Left colon (tissue), 2 donors: ENCODE data around the gene CCL17. TPM values are rescaled to one million over a fixed set of nuclear protein-coding genes. Genes with fewer than 3 reads are reported as not detected.

Experiments
- ATAC-seq: fragments of 200-7000 bp; cut with Tn5 transposase; one replicate; pipeline ENCODE4 v1.9.1; 2020; ENCODE audit warnings: mild to moderate bottlenecking, moderate library complexity
- DNase-seq, 2 donors: peaks; one replicate each; pipeline ENCODE4 v3.0.0-alpha.2; 2020
- intact Hi-C, 2 donors: fragments of 100-400 bp; cut with DNase I in 1 of 2; cut with micrococcal nuclease in 1 of 2; formaldehyde crosslinking; loops; one replicate each; pipeline versions ENCODE4 v1.11.2 to v1.14.0; 2022; cut with DNase I, micrococcal nuclease
- total RNA-seq, 2 donors: library from RNA; stranded (reverse); fragmentation: NEBNext Ultra II Directional; extraction: Animal tissue kit (Norgen Biotek cat#: 25700); gene quantifications; one replicate each; pipeline ENCODE4 v1.2.1, GENCODE V29; 2021
- donor health status: DM: no; HTN: no; CAD: no.
- donor health status: DM: yes; HTN: yes; CAD: no.

CCL17 gene
- total RNA-seq, 2 donors from 2014 or later, result not detected

DNA sequence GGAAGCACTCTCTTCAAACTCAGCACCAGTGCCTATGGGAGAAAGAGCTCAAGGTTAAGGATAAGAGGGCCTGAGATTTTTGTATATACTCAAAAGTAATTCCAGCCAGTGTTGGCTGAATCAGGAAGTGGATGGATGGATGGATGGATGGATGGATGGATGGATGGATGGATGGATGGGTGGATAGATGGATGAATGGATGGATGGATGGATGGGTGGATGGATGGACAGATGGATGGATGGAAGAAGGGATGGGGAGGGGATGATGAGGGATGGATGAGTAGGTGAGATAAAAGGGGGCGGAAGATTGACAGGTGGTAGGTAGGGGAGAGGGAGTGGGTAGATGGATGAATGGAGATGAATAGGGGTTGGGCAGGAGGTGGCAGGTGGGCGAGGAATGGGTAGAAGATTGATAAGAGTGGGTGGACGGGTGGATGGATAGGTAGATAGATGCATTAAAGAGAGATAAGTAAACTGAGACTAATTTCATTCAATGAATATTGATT, 28.2 kb upstream of the CCL17 start:
- ATAC-seq (no peak), DNase-seq (no peak)
- intact Hi-C loops, result no loop called here

DNA sequence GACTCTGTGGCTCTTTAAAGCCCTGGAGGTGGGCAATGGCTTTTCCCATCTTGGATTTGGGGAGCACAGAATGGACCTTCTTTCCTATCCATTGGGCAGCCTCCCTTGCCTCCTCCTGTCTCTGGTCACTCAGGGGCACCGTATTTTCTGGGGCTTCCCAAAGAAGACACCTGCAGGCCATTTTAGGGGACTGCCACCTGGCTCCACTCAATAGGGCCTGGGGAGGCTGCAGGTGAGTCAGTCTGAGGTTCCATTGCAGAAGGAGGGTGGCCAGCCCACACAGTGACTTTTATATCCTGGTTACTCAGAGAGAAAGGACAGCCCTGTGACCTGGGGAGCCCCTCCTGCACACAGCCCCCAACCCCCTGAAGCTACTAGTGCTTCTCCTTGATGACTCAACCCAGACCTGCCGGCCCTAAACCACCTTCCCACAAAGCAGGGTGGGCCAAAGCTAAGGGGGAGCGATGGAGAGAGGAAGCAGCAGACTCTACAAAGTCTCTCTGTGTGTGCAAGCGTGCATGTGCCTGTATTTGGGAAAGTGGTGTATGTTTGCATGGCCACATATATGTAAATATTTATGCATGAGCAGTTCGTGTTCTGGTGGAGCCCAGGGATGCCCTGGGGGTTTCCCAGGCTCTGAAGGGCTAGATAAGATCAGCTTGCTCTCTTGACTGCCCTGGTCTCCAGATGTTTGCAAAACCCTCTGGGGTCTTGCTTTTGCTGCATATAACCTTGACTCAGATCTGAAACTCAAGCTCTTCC, 27.3 kb upstream of the CCL17 start:
- intact Hi-C loops, result no loop called here
- DNase-seq, result no peak
- no peak for ATAC-seq

DNA sequence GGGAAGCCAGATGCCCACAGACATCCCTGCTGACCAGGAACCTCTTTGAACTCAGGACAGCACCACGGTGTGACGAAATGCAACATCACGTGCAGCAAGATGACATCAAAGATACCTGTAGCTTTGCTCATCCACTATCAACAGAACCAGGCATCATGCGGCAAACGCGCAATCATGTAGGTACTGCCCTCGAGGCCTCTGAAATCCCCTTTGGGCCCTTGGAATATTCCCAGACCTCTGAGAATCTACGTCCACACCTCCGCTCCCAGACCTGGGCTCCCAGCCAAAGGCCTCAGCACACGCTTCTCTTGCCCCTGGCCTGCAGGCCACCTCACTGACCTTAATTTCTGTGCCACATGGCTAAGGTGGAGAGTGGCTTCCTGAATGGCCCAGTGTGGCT, 25.0 kb upstream of the CCL17 start:
- DNase-seq (no peak), ATAC-seq (no peak)
- intact Hi-C loops, result no loop called here

DNA sequence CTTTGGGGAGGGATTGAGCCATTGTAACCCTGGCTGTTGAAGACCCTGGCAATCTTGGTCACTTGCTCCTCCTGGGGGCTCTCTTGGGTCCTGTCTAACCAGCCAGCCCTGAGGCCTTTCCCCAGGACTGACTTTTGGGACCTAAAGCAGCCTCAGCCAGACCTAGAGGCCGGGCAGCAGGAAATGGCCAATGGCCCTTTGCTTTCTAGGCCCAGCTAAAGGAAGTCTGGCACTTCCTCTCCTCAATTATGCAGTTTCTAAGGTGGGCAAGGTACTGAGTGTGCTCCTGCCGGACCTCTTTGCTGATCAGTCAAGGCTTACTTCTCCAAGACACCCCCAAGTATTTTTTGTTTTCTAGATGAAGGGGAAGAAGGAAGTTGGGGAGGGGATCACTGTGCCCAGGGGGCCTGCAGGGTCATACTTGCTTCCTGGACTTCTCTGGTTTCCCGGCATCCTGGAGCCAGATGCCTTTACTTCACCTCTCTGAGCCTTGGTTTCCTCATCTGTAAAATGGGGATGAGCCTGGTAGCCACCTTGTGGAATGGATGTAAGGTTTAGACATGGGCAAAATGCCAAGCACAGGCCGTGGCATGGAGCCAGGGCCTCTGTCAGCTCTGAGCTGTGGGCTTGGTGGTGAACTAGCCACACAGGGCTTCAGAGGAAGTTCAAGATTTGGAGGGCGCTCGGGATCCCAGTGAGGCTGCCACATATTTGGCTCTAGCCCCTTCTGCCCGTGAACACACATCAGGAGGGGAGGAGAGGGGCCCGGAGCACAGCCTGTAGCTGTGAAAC, 23.7 kb upstream of the CCL17 start:
- ATAC-seq, result no peak
- intact Hi-C loops, result no loop called here
- no peak for DNase-seq

DNA sequence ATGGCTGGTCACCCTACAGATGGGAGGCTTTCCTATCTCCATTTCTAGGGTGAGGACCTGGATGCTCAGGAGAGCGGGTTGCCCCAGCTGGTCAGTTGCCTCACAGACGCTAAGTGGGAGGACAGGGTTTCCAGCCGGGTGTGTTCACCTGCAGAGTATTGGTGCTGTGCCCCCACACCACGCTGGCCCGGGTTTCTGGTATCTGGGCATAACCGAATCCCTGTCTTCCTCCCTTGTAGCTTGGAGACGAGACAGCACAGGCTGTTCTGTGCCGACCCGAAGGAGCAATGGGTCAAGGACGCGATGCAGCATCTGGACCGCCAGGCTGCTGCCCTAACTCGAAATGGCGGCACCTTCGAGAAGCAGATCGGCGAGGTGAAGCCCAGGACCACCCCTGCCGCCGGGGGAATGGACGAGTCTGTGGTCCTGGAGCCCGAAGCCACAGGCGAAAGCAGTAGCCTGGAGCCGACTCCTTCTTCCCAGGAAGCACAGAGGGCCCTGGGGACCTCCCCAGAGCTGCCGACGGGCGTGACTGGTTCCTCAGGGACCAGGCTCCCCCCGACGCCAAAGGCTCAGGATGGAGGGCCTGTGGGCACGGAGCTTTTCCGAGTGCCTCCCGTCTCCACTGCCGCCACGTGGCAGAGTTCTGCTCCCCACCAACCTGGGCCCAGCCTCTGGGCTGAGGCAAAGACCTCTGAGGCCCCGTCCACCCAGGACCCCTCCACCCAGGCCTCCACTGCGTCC, 22.6 kb upstream of the CCL17 start:
- DNase-seq, result no peak
- intact Hi-C loops, result no loop called here
- no peak for ATAC-seq

DNA sequence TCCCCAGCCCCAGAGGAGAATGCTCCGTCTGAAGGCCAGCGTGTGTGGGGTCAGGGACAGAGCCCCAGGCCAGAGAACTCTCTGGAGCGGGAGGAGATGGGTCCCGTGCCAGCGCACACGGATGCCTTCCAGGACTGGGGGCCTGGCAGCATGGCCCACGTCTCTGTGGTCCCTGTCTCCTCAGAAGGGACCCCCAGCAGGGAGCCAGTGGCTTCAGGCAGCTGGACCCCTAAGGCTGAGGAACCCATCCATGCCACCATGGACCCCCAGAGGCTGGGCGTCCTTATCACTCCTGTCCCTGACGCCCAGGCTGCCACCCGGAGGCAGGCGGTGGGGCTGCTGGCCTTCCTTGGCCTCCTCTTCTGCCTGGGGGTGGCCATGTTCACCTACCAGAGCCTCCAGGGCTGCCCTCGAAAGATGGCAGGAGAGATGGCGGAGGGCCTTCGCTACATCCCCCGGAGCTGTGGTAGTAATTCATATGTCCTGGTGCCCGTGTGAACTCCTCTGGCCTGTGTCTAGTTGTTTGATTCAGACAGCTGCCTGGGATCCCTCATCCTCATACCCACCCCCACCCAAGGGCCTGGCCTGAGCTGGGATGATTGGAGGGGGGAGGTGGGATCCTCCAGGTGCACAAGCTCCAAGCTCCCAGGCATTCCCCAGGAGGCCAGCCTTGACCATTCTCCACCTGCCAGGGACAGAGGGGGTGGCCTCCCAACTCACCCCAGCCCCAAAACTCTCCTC, 21.9 kb upstream of the CCL17 start:
- intact Hi-C loops, result no loop called here
- ATAC-seq (no peak), DNase-seq (no peak)

DNA sequence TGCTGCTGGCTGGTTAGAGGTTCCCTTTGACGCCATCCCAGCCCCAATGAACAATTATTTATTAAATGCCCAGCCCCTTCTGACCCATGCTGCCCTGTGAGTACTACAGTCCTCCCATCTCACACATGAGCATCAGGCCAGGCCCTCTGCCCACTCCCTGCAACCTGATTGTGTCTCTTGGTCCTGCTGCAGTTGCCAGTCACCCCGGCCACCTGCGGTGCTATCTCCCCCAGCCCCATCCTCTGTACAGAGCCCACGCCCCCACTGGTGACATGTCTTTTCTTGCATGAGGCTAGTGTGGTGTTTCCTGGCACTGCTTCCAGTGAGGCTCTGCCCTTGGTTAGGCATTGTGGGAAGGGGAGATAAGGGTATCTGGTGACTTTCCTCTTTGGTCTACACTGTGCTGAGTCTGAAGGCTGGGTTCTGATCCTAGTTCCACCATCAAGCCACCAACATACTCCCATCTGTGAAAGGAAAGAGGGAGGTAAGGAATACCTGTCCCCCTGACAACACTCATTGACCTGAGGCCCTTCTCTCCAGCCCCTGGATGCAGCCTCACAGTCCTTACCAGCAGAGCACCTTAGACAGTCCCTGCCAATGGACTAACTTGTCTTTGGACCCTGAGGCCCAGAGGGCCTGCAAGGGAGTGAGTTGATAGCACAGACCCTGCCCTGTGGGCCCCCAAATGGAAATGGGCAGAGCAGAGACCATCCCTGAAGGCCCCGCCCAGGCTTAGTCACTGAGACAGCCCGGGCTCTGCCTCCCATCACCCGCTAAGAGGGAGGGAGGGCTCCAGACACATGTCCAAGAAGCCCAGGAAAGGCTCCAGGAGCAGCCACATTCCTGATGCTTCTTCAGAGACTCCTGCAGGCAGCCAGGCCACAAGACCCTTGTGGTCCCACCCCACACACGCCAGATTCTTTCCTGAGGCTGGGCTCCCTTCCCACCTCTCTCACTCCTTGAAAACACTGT, 21.0 kb upstream of the CCL17 start:
- ATAC-seq, result peak; percentile 23
- peak; percentile 39 to 52 for DNase-seq
- intact Hi-C loops, result no loop called here

DNA sequence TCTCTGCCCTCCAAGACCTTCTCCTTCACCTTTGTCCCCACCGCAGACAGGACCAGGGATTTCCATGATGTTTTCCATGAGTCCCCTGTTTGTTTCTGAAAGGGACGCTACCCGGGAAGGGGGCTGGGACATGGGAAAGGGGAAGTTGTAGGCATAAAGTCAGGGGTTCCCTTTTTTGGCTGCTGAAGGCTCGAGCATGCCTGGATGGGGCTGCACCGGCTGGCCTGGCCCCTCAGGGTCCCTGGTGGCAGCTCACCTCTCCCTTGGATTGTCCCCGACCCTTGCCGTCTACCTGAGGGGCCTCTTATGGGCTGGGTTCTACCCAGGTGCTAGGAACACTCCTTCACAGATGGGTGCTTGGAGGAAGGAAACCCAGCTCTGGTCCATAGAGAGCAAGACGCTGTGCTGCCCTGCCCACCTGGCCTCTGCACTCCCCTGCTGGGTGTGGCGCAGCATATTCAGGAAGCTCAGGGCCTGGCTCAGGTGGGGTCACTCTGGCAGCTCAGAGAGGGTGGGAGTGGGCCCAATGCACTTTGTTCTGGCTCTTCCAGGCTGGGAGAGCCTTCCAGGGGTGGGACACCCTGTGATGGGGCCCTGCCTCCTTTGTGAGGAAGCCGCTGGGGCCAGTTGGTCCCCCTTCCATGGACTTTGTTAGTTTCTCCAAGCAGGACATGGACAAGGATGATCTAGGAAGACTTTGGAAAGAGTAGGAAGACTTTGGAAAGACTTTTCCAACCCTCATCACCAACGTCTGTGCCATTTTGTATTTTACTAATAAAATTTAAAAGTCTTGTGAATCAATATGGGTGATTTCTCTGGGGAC, 20.1 kb upstream of the CCL17 start:
- intact Hi-C loops, result no loop called here
- DNase-seq, result peak; percentile 67 to 77
- peak; percentile 92 for ATAC-seq

DNA sequence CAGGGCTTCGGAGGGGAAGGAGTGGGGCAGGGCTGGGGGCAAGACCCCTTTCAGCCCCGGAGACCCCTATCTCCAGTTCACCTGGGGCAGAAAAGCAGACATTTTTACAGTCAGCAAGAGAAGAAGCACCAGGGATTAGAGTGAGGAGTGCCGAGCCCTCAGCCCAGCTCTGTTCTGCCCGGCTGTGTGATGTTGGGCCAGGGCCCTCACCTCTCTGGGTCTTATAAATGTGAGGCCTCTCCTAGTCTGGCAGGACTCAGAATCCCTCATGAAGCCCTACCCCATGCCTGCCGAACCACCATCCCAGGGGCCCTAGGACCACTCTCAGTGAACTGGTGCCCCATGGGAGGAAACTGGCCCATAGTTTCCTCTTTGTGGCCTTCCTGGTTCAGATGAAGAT, 19.5 kb upstream of the CCL17 start:
- intact Hi-C loops, result no loop called here
- DNase-seq, result no peak
- ATAC-seq, result no peak

DNA sequence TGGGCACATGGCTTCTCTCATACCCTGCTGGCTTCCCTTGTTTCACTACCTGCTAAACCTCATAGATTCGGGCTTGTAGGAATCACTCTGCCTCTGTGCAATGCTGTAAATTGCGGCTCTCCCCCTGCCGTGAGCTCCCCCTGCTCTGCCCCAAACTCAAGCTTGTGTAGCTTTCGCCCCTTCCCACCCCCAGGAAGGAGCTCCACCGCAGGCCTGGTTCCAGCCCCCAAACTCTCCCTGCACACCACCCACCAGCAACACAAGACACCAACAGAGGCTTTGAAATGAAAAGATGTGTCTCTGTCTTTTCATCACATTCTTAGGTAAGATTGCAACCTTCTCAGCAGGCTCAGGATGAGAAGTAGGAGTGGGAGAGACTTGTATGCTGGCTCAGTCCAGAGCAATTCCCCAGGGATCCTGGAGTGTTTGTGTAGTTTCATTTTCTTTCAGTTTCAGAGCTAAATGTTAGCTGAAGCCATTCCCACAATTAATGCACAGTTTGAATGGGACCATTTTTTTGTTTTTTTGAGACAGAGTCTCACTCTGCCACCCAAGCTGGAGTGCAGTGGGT, 18.1 kb upstream of the CCL17 start:
- intact Hi-C loops, result no loop called here
- no peak for DNase-seq
- no peak for ATAC-seq

DNA sequence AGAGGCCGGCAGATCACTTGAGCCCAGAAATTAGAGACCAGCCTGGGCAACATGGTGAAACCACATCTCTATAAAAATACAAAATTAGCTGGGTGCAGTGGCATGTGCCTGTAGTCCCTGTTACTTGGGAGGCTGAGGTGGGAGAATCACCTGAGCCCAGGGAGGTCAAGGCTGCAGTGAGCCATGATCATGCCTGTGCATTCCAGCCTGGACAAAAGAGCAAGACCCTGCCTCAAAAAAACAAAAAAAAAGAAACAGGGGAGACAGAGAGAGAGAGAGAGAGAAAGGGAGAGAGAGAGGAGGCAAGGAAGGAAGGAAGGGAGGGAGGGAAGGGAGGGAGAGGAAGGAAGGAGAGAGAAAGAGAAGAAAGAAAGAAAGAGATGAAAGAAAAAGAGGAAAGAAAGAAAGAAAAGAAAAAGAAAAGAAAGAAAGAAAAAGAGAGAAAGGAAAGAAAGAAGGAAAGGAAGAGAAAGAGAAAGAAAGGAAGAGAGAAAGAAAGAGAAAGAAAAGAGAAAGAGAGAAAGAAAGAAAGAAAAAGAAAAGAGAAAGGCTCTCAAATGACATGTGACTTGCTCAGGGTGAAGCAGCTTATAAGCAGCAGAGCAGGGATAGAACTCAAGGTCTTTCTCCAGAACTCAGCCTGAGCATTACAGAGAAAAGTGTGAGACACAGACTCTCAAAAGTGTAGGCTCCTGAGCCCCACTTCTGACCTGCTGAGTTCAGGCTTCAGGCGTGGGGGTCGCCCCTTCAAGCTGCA, 16.8 kb upstream of the CCL17 start:
- DNase-seq (no peak), ATAC-seq (peak; percentile 31)
- intact Hi-C loops, result no loop called here

DNA sequence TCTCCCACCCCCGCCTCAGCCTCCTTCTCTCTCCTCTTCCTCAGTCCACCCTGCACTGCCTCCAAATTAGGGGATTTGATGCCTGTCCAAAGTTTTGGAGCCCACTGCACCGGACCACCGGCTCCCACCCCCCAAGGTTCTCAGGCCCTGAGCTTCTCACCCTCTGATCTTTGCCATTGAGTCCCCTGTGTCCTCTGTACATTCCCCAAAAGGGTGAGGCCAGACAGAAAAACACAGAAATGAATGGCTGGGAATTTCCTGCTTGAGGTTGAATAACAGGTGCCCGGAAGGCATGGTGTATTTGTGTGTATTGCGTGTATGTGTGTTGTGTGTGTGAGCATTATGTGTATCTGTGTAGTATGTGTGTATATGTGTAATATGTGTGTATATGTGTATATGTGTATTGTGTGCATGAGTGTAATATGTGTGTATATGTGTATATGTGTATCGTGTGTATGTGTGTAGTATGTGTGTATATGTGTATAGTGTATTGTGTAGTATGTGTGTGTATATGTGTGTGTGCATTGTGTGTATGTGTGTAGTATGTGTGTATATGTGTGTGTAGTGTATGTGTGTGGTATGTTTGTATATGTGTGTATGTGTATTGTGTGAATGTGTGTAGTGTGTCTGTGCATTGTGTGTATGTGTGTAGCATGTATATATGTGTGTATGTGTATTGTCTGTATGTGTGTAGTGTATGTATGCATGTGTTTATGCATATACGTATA, 16.0 kb upstream of the CCL17 start:
- DNase-seq, result no peak
- intact Hi-C loops, result no loop called here
- peak; percentile 70 for ATAC-seq

DNA sequence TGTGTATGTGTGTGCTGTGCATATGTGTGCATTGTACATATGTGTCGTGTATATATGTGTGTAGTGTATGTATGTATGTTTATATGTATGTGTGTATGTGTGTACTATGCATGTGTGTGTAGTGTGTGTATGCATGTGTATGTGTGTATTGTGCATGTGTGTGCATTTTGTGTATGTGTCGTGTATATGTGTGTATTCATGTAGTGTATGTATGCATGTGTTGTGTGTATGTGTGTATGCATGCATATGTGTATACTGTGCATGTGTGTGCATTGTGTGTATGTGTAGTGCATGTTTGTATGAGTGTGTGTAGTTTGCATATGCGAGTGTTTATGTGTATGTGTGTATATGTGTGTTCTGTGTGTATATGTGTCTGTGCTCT, 15.5 kb upstream of the CCL17 start:
- intact Hi-C loops, result no loop called here
- no peak for DNase-seq
- ATAC-seq, result no peak

DNA sequence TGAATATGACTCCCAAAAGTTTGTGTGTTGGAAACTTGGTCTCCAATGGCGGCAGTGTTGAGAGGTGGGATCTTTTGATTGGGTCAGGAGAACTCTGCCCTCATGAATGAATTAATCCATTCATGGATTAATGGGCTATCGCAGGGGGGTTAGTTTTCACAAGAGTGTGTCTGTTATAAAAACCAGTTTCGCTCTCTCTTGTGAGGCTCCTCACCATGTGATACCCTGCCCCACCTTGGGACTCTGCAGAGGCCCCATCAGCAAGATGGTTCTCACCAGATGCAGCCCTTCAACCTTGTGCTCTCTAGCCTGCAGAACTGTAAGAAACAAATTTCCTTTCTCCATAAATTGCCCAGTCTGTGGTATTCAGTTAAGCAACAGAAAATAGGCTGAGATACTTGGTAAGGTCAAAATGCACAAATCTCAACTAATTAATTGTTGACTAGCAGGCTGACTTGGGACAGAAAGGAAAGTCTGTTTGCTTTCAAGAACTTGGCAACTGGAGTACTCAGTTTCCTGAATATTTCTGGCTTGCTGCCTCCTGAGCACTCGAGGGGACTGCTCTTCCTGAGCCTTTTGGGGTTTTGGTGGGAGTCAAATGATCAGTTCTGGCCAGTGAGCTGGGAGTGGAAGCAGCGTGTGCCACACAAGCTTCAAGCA, 13.8 kb upstream of the CCL17 start:
- intact Hi-C loops, result no loop called here
- DNase-seq (no peak), ATAC-seq (no peak)

DNA sequence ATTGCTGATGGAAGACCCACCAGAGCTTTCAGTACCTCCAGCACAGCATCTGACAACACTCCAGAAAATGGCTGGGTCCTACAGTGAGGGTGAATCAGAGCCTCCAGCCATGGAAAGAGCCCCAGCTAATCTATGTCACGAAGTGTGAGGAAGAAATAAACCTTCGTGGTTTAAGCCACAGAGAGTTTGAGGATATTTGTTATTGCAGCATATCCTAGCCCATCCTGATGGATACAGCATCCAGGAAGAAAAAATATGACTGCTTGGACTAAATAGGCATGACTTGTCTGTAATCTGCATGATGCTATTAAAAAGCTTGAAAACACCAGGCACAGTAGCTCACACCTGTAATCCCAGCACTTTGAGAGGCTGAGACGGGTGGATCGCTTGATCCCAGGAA, 13.3 kb upstream of the CCL17 start:
- intact Hi-C loops, result no loop called here
- DNase-seq, result no peak
- ATAC-seq, result no peak
